Right lobe of liver (tissue), 6 donors: ENCODE data around the gene DHX38. TPM values are rescaled to one million over a fixed set of nuclear protein-coding genes. Genes with fewer than 3 reads are reported as not detected.

Experiments used
- ATAC-seq, 4 donors: fragments of 200-7000 bp; cut with Tn5 transposase; one replicate each; pipeline ENCODE4 v1.9.1; 2020; ENCODE audit warnings: mild to moderate bottlenecking in 4 of 4, moderate library complexity in 4 of 4
- DNase-seq, 3 donors: peaks; one replicate each; pipeline ENCODE4 v3.0.0-alpha.2; 2020
- H3K27ac ChIP-seq, 3 donors: fragments of 200-600 bp; one replicate each; pipeline ENCODE4 v1.8.0; 2022
- H3K27me3 ChIP-seq, 2 donors: fragments of 200-600 bp; one replicate each; pipeline ENCODE4 v1.8.0; 2022
- H3K36me3 ChIP-seq, 4 donors: fragments of 200-600 bp; sonication (generic) in 1 of 4; one replicate each; pipeline versions ENCODE4 v1.5.1 to v1.8.0; 2017 to 2022; ENCODE audit warnings: control low read depth in 1 of 4
- H3K4me1 ChIP-seq, 4 donors: fragments of 200-600 bp; sonication (generic) in 1 of 4; one replicate each; pipeline versions ENCODE4 v1.5.1 to v1.8.0; 2017 to 2022; ENCODE audit warnings: control low read depth in 1 of 4
- H3K4me3 ChIP-seq, 3 donors: fragments of 200-600 bp; one replicate each; pipeline ENCODE4 v1.8.0; 2022
- H3K9me3 ChIP-seq, 4 donors: fragments of 200-600 bp; sonication (generic) in 1 of 4; one replicate each; pipeline versions ENCODE4 v1.5.1 to v1.8.0; 2017 to 2022; ENCODE audit warnings: control low read depth in 1 of 4
- POLR2A ChIP-seq: fragments of 450-650 bp; IDR thresholded peaks from one replicate; pipeline ENCODE4 v1.6.1; 2017; ENCODE audit warnings: antibody characterized with exemption, mild to moderate bottlenecking
- WGBS: methylation state at CpG from one replicate; pipeline ENCODE4 v1.1.6; 2018; ENCODE audit warnings: low coverage, low lambda C conversion rate; ENCODE audit not compliant: insufficient coverage; ENCODE audit errors: missing lambda C conversion rate; 5-methylcytosine and 5-hydroxymethylcytosine counted together
- intact Hi-C, 2 donors: fragments of 100-400 bp; cut with DNase I; formaldehyde crosslinking; loops; one replicate each; pipeline versions ENCODE4 v1.11.2 to v1.14.1; 2022
- total RNA-seq, 6 experiments: library from RNA; depleted of rRNA in 2 of 6; stranded (reverse); fragments of >200 nt in 2 of 6; fragmentation: NEBNext Ultra II Directional in 3 of 6; extraction: Animal tissue kit (Norgen Biotek cat#: 25700) in 3 of 6; gene quantifications; one replicate each; pipeline versions ENCODE4 v1.1.0 to v1.2.4, GENCODE V29; 2016 to 2023
- TF ChIP-seq, protein P1 (sequence below), 4 donors: fragments of 200-600 bp in 3 of 4; fragments of 450-650 bp in 1 of 4; IDR thresholded peaks; one replicate each; pipeline versions ENCODE4 v1.5.1 to v1.8.0; 2016 to 2022; ENCODE audit warnings: antibody characterized with exemption in 4 of 4, mild to moderate bottlenecking in 2 of 4
- donor health status: DM: no; HTN: yes; CAD: no.
- donor health status: DM: no; HTN: no; CAD: no.
- donor health status: DM: no; HTN: no; CAD: no.
- donor health status: DM: no; HTN: yes; CAD: no.
- donor health status: DM: no; HTN: yes; CAD: no.

DHX38 gene
- total RNA-seq, 6 experiments from 2014 or later = 22.2 to 29.8 (median 23.3) TPM

DNA sequence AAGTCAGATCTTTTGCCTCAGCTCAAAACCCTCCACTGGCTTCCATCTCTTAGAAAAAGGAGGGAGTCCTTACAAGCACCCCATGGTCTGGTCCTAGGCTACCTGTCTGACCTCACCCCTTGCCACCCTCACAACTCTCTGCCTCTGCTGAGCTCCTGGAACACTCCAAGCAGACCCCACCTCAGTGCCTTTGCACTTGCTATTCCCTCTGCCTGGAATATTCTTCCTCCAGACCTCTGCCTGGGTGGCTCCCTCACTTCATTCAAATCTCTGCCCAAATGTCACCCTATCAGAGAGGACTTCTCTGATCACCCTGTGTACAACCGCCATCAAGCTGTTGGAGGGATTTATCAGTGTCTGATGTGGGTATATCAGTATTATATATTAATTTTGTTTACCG is 40.9 kb downstream of the DHX38 start:
- no peaks in the 10 kb centered on the region for H3K27me3 ChIP-seq
- H3K27ac ChIP-seq = no peak overlapping the region
- intact Hi-C loops = no loop called here
- peaks cover 0 to 10% (median 0%) of the 10 kb centered on the region in 4 donors for H3K4me1 ChIP-seq
- no peak for TF ChIP-seq POLR2A
- TF ChIP-seq, protein P1, sequence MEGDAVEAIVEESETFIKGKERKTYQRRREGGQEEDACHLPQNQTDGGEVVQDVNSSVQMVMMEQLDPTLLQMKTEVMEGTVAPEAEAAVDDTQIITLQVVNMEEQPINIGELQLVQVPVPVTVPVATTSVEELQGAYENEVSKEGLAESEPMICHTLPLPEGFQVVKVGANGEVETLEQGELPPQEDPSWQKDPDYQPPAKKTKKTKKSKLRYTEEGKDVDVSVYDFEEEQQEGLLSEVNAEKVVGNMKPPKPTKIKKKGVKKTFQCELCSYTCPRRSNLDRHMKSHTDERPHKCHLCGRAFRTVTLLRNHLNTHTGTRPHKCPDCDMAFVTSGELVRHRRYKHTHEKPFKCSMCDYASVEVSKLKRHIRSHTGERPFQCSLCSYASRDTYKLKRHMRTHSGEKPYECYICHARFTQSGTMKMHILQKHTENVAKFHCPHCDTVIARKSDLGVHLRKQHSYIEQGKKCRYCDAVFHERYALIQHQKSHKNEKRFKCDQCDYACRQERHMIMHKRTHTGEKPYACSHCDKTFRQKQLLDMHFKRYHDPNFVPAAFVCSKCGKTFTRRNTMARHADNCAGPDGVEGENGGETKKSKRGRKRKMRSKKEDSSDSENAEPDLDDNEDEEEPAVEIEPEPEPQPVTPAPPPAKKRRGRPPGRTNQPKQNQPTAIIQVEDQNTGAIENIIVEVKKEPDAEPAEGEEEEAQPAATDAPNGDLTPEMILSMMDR (IDR thresholded peaks at IDR 0.05) = no peak
- no peaks in the 10 kb centered on the region for H3K9me3 ChIP-seq
- H3K4me3 ChIP-seq = no peak overlapping the region
- DNase-seq (no peak), ATAC-seq (no peak)
- no peaks in the 10 kb centered on the region for H3K36me3 ChIP-seq
- WGBS = 90% methylated on average over 2 of the region's 2 CpGs

DNA sequence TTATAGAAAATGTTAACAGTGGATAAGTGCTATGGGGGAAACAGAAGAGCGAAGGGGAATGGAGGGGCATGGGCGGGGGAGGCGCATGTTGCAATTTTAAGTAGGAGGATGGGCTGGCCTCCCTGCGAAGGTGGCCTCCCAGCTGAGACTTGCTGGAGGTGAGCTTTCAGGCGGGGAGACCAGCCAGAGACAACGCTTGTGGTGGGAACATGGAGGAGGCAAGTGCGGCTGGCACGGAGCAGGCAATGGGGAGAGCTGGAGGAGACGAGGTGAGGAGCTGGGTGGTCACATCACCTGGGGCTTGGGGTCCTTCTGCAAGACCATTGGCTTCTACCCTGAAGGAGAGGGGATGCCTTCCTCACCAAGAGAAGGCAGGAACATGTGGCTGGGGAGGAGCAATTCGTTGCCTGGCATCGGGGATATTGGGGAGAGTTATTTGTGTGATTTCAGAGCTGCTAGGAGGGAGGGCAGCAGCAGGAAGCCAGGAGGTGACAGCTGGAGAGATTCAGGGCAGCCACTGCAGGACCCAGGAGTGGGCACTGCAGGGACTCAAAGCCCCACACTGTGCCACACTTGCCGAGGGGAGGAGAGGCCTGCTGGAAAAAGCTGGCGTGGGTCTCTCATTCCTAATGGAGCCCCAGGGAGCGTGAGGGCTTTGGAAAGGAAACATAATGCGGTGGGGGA is 43.9 kb downstream of the DHX38 start:
- Histone ChIP-seq H3K9me3 (no peaks in the 10 kb centered on the region), H3K4me1 (peaks cover 0 to 10% (median 0%) of the 10 kb centered on the region in 4 donors), H3K27ac (no peak overlapping the region), H3K27me3 (no peaks in the 10 kb centered on the region), H3K36me3 (no peaks in the 10 kb centered on the region), H3K4me3 (no peak overlapping the region)
- no peak for TF ChIP-seq POLR2A
- TF ChIP-seq, protein P1 (IDR thresholded peaks at IDR 0.05) = no peak
- peak in 3 of 4 donors; percentile 12 to 44 (median 34) for ATAC-seq
- intact Hi-C loops = no loop called here
- 80% methylated on average over 8 of the region's 15 CpGs for WGBS
- DNase-seq = no peak

DNA sequence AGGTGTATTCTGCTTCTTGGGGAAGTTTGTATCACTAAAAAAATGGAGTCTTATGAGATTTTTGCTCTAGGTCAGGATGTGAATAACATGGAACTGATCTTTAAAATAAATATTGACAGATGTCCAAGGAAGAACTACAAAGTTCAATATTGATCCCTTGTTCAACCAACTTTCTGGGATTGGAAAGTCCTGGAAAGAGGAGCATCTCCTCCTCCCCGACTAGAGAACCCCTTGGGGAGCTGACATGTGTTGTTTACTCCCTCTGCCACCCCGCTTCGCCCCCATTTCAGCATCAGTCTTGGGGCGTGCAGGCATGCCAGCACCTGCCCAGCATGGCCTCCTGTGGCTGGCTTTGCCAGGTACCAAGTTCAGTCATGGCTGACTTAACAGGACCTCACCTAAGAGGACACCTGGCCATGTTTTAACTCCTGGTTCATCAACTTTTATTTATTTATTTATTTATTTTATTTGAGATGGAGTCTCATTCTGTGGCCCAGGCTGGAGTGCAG is 44.5 kb downstream of the DHX38 start:
- 25% methylated on average over 4 of the region's 4 CpGs for whole genome bisulfite sequencing
- Histone ChIP-seq H3K27me3 (no peaks in the 10 kb centered on the region), H3K27ac (no peak overlapping the region), H3K4me3 (no peak overlapping the region), H3K9me3 (no peaks in the 10 kb centered on the region), H3K4me1 (peaks cover 0 to 10% (median 0%) of the 10 kb centered on the region in 4 donors), H3K36me3 (no peaks in the 10 kb centered on the region)
- intact Hi-C loops = no loop called here
- ATAC-seq (peak; percentile 60 to 77 (median 65)), DNase-seq (no peak)
- TF ChIP-seq, protein P1 (IDR thresholded peaks at IDR 0.05) = no peak
- no peak for TF ChIP-seq POLR2A

DNA sequence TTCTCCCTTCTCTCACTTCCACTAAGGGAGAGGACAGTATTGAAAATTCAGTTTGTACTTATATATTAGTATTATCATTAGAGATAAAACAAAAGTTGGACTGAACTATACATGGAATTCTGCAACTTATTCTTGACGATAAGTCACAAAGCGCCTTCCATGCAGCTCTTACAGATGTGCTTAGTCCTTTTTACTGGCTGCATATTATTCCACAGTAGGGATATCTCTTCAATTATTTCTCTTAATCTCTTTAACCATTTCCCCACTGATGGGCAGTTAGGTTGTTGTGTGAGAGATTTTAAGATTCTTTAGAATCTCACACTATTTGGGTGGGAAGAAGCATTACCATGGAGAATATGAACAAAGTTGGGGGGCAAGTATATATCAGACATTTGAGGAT is 46.3 kb downstream of the DHX38 start:
- Histone ChIP-seq H3K4me1 (peaks cover 0 to 10% (median 0%) of the 10 kb centered on the region in 4 donors), H3K27me3 (no peaks in the 10 kb centered on the region), H3K27ac (no peak overlapping the region), H3K36me3 (no peaks in the 10 kb centered on the region), H3K4me3 (no peak overlapping the region), H3K9me3 (no peaks in the 10 kb centered on the region)
- WGBS = 91% methylated on average over 2 of the region's 2 CpGs
- no peak for DNase-seq
- TF ChIP-seq POLR2A = no peak
- TF ChIP-seq, protein P1 (IDR thresholded peaks at IDR 0.05) = no peak
- ATAC-seq = no peak
- intact Hi-C loops = no loop called here
